ENCODE results near the gene YJEFN3.
A peak's percentile ranks its signal among the peaks of the same experiment; 100 is the strongest.

YJEFN3 gene

DNA sequence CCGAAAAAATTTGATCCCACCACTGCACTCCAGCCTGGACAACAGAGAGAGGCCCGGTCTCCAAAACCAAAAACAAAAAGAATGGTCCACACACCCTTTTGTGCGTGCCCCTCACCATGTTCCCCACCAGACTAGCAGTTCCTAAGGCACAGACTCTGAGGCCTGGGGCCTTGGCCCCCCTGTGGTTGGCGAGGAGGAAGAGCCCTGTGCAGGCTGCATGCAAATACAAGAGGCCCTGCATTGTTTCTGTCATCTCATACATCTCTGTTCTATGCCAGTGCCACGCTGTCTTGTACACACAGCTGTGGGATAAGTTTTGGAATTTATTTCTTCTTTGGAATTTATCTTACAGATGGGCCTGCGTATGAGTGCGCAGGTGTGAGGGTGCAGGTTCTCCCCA is 4.7 kb upstream of the YJEFN3 start:
- DNase-seq = no peak

DNA sequence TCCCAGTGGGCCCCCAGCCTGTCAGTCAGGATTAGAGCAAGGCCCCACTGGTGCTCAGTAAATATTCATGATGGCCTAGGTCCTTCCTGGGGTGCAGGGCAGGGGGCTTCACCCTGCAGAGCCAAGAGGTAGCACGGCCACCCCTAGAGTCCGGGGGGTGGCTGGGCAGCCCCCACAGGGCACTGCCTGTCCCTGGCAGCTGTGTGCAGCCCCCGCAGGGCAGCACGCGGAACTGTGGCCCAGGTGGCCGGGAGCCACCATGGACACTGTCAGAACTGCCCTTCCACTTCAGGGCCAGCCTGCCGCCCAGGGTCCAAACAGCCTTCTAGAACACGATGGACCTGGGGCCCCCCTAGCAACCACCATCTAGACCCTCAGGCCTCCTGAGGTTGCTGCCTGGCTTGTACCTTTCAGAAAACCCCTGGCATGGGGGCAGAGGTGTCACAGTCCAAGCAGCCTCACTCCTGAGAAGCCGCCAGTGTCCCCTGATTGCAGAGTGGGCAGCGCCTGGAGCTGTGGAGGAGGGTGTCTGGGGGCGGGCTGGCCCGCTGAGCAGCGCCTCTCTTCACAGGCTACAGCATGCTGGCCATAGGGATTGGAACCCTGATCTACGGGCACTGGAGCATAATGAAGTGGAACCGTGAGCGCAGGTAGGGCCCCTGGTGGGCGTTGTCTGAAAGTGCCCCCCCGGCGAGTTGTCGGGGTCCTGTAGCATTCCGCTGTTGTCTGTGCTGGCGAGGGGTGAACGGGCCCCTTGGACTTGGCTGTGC is 2.9 kb upstream of the YJEFN3 start:
- DNase-seq = no peak

GRCh38 chr19:19526581-19527370 is 1.9 kb upstream of the YJEFN3 start:
- DNase-seq = no peak

DNA sequence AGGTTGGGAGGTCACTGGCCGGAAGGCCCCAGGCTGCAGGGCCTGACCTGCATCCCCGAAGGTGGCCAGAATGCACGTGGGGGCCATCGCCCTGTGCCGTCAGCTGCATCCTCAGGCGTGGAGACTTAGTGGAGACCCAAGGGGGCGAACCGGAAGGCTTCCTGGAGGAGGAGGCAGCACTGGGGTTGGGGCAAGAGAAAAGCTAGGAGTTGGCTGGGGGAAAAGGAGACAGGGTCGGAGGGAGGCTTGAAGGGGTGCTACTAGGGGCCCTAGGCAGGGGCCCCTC is 1.4 kb upstream of the YJEFN3 start:
- DNase-seq = no peak

GRCh38 chr19:19527674-19528625 is 761 bp upstream of the YJEFN3 start:
- no peak for DNase-seq

- DNase-seq = no peak
Observed at GRCh38 chr19:19529783-19530422, 1.2 kb downstream of the YJEFN3 start.

- DNase-seq = no peak
Observed at GRCh38 chr19:19530423-19530804, 1.7 kb downstream of the YJEFN3 start.

DNA sequence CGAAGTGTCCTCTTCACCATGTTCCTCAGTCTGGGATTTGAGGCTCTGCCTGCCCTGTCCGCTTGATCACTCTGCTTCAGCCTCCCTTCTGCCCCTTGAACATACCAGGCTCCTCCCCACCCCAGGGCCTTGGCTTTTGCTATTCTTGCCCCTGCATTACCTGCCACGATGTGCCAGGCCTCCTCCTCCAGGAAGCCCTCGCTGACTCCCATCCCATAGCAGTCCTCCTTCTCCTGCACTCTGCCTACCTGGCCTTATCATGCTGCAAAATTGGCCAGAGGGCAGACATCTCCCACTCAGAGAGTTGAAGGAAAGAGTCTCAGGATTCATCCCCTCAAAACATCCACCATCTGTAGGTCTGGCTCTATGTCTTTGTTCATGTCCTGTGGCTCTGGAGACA is 2.2 kb downstream of the YJEFN3 start:
- no peak for DNase-seq

DNA sequence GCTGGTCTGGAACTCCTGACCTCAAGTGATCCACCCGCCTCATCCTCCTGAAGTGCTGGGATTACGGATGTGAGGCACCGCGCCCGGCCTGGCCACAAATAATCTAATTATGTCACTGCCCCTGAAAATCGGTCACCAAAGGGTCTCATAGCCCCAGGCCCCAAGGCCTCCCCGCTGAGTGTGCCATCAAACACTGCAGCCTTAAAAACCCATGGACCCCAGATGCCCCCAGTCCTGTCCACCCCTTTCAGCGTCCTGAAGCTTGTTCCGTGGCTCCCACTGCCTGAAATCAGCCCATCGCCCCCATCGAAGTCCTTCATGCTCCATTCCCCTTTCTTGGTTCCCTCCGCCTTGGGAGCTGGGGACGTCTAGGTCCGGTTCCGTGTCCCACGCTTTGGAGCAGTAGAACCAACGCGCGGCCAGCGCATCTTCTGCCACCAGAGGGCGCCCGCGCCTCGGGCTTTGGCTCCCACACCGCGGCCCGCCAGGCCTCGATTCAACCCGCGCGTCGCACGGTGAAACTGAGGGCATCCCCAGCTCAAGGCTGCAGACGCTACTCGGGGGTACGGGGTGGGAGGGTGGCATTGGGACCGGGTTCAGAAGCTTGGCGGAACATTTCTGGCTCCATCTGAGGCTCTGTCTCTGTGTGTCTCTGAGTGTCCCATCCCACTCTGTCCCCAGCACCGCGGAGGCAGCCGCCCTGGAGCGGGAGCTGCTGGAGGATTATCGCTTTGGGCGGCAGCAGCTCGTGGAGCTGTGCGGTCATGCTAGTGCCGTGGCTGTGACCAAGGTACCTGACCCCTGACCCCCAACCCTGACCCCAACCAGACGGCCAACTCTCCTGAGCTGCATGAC is 3.5 kb downstream of the YJEFN3 start:
- peak; percentile 4 for DNase-seq

GRCh38 chr19:19532806-19533701 is 4.3 kb downstream of the YJEFN3 start:
- DNase-seq = no peak

GRCh38 chr19:19533841-19534240 is 5.1 kb downstream of the YJEFN3 start:
- no peak for DNase-seq

DNA sequence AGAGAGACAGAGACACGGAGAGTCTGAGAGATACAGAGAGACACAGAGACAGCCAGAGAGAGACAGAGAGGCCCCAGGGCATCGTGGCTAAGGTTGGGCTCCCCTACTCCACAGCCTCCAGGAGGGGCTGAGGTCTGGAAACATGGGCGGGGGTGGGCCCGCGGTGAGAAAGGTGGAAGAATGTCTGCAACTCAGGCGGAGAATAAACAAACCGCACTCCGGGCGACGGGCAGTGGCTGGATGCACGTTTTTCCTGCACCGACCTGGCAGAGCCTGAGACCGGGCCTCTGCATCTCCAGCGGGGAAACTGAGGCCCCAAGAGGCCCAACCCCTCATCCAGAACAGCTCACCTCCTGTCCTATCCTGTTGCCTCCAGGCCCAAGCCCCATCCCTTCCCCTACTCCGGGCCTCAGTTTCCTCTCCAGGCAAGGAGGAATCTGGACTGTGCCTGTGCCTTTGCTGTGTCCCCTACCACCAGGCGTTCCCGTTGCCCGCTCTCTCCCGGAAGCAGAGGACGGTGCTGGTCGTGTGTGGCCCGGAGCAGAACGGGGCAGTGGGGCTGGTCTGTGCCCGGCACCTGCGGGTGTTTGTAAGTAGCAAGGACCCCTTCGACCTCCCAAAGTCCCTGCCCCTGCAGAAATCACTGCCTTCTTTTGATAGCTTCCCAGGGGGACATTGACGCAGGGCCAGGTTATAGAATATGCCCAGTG is 6.0 kb downstream of the YJEFN3 start:
- no peak for DNase-seq

- no peak for DNase-seq
Observed at GRCh38 chr19:19535311-19536191, 6.8 kb downstream of the YJEFN3 start.

DNA sequence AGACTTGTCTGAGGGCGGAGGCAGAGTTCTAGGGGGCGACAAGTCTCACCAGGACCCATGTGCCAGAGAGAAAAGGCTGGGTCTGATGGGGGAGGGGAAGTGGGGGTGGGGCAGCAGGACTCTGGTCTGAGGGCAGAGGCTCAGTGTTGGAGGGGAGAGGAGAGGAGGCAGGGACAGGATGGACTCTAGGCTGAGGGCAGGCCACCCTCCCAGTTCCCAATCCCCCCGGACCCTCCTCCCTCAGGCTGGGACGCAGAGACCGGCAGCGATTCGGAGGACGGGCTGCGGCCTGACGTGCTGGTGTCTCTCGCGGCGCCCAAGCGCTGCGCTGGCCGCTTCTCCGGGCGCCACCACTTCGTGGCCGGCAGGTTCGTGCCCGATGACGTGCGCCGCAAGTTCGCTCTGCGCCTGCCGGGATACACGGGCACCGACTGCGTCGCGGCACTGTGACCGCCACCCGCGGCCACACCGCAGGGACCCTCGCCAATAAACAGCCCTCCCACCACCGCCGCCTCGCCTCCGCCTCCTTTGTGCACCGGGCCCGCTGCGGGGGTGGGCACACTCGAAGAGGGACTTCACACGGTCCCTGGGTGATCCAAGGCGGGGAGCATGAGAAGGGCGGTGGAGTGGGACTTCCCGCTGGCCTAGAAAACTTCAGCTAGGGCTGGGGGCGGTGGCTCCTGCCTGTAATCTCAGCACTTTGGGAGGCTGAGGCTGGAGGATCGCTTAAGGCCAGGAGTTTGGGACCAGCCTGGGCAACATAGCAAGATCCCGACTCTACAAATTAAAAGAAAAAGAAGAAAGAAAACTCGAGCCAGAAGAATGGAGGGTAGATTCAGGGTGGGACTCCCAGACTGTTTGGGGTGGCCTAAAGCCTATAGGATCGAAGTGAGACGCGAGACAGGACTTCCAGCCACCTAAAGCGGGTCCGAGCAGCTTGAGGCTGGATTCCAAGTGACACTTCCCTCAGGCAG is 8.7 kb downstream of the YJEFN3 start:
- DNase-seq = no peak

GRCh38 chr19:19538061-19538784 is 9.5 kb downstream of the YJEFN3 start, which contains the start of gene CILP2:
Gene CILP2 (plus strand): TSS chr19:19538265. CDS start chr19:19538350, 85 bp downstream.
- no peak for DNase-seq

DNA sequence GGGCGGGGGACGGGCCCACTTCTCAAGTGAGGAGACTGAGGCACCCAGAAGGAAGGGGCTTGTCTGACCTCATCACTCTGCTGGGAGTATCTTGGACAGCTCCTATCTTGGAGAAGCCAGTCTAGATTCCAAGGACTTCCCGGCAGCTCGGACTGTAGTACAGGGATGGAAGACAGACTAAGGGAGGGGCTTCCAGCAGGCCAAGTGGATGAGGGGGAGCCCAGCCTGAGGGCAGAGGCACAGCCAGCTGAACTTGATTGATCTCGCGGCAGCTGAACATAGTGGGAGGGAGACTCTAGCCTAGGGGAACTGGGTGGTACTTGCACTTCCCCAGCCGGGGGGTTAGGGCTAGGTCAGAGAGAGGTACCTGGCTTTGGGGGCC is 10.1 kb downstream of the YJEFN3 start:
- DNase-seq = no peak

DNA sequence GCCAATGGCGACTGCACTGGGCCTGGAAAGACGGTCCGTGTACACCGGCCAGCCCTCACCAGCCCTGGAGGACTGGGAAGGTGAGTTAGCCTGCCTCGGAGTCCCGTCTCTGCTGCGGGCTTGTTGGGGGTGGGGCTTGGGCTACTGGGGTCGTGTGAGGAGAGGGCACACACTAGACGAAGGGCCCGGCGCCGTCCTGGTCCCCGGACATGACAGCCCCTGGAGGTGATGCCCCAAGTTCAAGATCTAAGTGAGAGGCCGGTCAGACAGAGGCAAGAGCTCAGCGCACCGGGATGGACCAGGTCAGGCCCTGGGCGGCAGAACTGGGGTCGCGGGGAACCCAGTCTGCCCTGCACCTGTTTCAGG is 11.0 kb downstream of the YJEFN3 start:
- DNase-seq = no peak
